GM19324 (cell line): ENCODE measurements around the gene SMIM36.
"Not testable (repeated sequence)": the region's sequence is repeated elsewhere in the genome, so short reads cannot be mapped to it uniquely, and the experiment has no call there.

Experiments
- ATAC-seq: cut with Tn5 transposase; IDR thresholded peaks from one replicate; pipeline ENCODE4 v1.9.1; 2021; ENCODE audit warnings: mild to moderate bottlenecking, moderate library complexity; ENCODE audit not compliant: unreplicated experiment, low FRiP score

SMIM36 gene

DNA sequence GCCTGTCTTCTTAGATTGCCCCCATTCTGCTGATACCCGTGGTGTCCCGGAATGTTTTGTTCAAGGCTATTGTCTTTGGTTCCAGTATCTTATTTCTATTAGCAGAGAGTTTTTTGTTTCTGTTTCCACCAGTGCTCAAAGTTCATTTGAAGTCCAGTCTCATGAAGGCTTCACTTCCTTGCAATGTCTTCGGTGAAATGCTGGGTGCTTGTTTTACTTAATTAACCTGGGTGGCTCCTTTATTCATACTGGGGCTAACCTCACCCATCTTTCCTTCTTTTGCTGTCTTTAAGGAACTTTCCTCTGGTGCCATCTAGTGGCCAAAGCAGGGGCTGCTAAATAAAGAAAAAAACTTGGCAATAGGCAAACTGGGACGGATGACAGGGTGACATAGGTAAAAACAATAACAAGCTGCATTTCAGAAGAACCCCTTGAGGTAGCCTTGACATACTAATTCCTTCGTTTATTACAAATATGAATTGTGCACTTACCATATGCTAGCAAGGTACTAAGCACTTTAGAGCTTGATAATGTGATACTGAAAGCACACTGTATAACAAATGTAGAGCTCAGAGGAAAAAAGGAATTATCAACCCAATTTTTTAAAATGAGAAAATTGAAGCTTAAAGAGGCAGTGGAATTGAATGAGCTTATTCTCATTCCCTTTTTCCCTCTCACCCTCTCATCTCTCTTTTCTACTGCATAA lies 2.8 kb upstream of the SMIM36 start:
- ATAC-seq: no peak

DNA sequence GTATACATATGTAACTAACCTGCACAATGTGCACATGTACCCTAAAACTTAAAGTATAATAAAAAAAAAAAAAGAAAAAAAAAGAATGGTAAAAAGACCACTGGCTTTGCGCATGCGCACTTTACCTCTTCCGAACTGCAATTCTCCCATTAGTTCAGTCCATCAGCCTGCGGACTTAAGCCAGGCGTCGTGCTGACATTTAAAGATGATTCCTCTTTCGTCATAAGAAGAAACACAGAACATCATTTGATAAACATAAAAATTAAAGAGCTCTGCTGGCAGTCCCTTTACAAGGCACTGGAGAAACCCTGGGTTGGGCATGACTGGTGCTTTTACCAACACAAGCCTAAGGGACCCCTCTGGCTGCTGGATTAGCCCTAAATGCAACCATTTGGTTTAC lies 3.6 kb downstream of the SMIM36 start:
- not testable (repeated sequence) for ATAC-seq

- ATAC-seq: not testable (repeated sequence)
Observed at GRCh38 chr17:55501626-55502025, 9.6 kb downstream of the SMIM36 start.

GRCh38 chr17:55500103-55500502 lies 11.1 kb downstream of the SMIM36 start:
- ATAC-seq: no peak

GRCh38 chr17:55496094-55496881 lies 15.0 kb downstream of the SMIM36 start:
- ATAC-seq: no peak

GRCh38 chr17:55495239-55495638 lies 16.0 kb downstream of the SMIM36 start:
- no peak for ATAC-seq

- no peak for ATAC-seq
Observed at GRCh38 chr17:55492781-55493341, 18.4 kb downstream of the SMIM36 start.

GRCh38 chr17:55490376-55490775 lies 20.9 kb downstream of the SMIM36 start:
- ATAC-seq: no peak

GRCh38 chr17:55487695-55488432 lies 23.4 kb downstream of the SMIM36 start:
- no peak for ATAC-seq

- no peak for ATAC-seq
Observed at GRCh38 chr17:55484575-55484974, 26.7 kb downstream of the SMIM36 start.

DNA sequence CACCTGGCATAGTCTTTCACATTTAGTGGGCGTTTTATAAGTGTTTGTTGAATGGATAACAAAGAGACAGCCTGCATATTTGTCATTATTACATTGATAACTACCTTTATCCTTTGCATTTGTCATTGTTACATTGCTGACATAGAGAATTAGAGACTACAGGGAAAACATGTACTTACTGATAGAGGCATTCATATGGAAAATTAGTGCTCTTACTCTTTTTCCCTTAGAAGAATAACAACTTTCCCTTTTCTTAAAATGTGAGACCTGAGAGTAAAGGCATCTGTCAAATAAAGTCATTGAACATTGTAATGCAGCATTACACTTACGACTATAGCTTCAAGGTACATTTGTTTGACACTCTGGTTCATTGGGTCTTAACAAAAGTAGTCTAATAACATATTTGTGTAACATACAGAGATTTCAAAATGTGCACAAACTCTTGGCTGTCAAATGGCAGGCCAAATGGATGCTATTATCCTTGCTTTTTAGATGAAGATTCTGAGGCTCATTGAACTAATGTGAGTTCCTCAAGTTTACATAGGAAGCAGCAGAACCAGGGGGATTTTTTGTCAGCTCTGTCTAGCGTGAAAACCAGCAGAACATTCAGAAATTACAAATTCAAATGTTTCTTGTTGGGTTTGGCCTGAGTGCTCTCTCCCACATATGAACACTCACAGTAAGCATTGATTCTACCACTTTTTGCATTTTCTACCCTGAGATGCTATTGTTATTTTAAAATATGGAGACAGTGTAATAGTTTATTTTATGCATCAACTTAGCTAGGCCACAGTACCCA lies 28.5 kb downstream of the SMIM36 start:
- no peak for ATAC-seq

- no peak for ATAC-seq
Observed at GRCh38 chr17:55480631-55481315, 30.5 kb downstream of the SMIM36 start.

DNA sequence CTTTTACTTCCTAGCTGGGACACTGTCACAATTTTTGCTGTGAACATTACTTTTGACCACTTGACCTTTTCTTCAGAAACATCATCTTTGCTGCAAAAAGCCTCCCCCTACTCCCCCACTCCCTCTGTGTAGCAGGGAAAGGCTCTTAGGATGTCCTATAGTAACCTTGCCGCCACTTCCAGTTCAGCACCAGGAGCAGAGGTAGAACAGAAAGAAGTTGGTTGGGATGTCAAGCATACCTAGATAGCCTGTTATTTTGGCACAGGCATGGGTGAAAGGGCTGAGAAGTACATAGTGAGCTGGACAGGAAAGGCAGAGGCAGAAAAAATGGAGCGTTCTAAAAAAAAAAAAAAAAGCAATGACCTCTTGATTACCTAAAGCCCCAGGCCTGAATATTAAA lies 31.3 kb downstream of the SMIM36 start:
- no peak for ATAC-seq

DNA sequence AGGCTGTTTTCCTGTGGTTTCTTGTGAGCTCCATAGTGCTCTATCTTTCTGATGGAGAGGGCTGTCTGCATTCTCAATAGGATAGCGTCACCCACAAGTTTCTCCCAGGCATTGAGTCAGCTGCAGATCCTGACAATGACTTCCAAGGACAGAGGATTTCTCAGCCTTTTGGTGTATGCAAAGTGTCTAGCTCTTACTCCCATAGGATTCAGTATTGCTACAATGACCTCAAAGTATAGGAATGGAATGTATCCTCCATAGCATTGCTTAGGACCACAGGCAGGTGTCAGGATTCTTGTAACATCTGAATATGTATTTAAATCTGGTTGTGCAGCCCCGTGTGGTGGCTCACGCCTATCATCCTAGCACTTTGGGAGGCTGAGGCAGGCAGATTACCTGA lies 32.3 kb downstream of the SMIM36 start:
- ATAC-seq: no peak

DNA sequence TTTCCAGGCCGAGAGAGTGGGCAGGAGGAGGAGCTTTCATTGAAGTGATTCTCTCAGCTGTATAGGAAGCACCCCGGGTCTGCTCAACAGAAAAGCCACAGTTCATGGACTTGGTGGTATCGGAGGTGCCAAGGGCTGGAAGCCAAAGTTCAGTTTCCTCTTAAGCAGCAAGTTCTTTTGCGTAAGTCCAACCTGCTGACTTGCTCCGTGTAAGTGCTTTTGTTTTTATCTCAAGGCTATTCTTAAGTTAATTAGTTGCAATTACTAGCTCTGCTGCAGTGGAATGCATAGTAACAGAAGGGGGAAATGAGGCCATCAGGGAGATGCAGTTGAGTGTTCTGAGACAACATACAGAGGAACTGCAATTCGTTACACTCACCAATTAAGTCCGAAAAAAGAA lies 44.6 kb downstream of the SMIM36 start:
- ATAC-seq: no peak

DNA sequence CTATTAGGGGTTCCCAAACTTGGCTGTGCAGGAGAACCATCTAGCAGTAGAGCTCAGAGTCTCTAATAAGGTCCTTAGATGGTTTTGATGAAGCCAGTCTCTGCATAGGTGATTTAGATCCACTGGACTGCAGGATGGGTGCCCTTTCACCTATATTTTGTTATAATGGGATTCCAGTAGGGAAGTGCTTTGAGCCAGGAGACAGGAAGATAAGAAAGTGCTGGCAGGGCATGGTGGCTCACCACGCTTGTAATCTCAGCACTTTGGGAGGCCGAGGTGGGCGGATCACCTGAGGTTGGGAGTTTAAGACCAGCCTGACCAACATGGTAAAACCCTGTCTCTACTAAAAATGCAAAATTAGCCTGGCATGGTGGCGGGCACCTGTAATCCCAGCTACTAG lies 45.5 kb downstream of the SMIM36 start:
- ATAC-seq: not testable (repeated sequence)

DNA sequence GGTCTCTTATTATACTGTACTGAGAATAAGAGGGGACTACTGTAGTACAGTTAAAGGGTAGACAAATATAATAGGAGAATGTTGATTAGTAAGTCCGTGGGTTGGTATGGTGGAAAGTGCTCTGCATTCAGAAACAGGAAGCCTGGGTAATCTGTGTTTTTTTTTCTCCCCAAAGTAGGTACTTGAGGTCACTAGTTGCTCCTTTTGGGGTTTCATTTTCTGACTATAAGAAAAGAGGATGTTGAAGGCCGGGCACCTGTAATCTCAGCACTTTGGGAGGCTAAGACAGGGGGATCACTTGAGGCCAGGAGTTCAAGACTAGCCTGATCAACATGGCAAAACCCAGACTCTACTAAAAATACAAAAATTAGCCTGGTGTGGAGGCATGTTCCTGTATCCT lies 47.7 kb downstream of the SMIM36 start:
- ATAC-seq: no peak

DNA sequence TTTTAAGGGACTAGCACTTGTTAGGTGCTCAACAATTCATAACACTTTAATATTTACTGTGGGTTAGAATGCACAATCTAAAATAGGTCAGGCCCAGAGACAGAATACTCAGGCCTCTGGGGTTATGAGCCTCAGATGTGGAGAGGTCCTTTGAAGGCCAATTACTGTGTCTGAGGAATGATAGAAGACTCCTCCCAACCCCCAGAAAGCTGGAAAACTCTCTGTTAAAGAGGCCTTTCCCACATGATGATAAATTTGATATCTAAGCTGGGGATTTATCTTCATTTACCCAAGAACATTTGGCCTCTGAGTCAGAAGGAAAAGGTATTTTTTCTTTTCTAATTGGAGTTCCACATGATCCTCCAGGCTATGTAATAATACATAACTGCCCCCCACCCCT lies 48.5 kb downstream of the SMIM36 start:
- ATAC-seq: no peak

DNA sequence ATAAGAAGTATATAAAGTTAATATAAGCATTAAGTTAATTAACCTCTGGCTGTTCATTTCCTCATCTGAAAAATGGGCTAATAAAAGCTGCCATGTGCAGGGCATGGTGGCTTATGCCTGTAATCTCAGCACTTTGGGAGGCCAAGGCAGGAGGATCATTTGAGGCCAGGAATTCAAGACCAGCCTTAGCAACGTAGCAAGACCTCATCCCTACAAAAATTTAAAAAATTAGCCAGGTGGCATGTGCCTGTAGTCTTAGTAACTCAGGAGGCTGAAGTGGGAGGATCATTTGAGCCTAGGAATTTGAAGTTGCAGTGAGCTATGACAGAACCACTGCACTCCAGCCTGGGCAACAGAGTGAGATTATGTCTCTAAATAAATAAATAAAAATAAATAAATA lies 49.0 kb downstream of the SMIM36 start:
- no peak for ATAC-seq

- no peak for ATAC-seq
Observed at GRCh38 chr17:55458978-55459377, 52.3 kb downstream of the SMIM36 start.
